ENCODE results near the gene GFER. TPM values are rescaled to one million over a fixed set of nuclear protein-coding genes. Genes with fewer than 3 reads are reported as not detected.
"Not testable (repeated sequence)": the region's sequence is repeated elsewhere in the genome, so short reads cannot be mapped to it uniquely, and the experiment has no call there.

Gene GFER
- total and polyA plus RNA-seq, 4 experiments from 2014 or later: 19.6 to 35.7 (median 27.4) TPM

GRCh38 chr16:2007081-2007836, 23.3 kb downstream of the GFER start:
- peaks cover 51% of the 10 kb centered on the region for H3K4me1 ChIP-seq (ENCODE audit: insufficient read depth, low read length)
- Mint-ChIP-seq H3K4me3 (peak overlapping the region; percentile 70 to 90 (median 85)), H3K9me3 (no peaks in the 10 kb centered on the region), H3K27me3 (no peaks in the 10 kb centered on the region), H3K27ac (peak overlapping the region in 6 of 7 donors; percentile 84 to 93 (median 90)), H3K36me3 (peaks cover 0 to 10% of the 10 kb centered on the region in 2 donors), H3K4me1 (peaks cover 23 to 53% (median 34%) of the 10 kb centered on the region in 4 donors)
- H3K27ac ChIP-seq (ENCODE audit: low read depth, low read length): peak overlapping the region; percentile 89
- H3K36me3 ChIP-seq (ENCODE audit: insufficient read depth, low read length): peaks cover 14% of the 10 kb centered on the region
- ChIA-PET POLR2A (ENCODE audit: partially characterized antibody) (interaction anchor here (0.6 to 3.0 kb wide), 6 partner anchors 16 to 180 kb away, joined by 3 to 29 read pairs (median 11); partner anchors contain the start of genes FAHD1, HAGH, RPS2 and SYNGR3), CTCF (ENCODE audit: partially characterized antibody) (interaction anchor here (1.7 to 2.0 kb wide), 2 partner anchors 15 to 133 kb away, joined by 6 to 11 read pairs; no protein-coding TSS in a partner anchor)
- intact Hi-C loops (cut with micrococcal nuclease): loop anchor here (5.0 kb wide), 1 partner anchor 40 kb away; the partner anchor contains the start of genes NTHL1 and TSC2
- DNase-seq: no peak
- no peaks in the 10 kb centered on the region for H3K9me3 ChIP-seq (ENCODE audit: control insufficient read depth in 1 of 2, low read length in 2 of 2)
- no peak overlapping the region for H3K4me3 ChIP-seq (ENCODE audit: low read length in 2 of 2)
- H3K27me3 ChIP-seq (ENCODE audit: insufficient read depth, low read length): no peaks in the 10 kb centered on the region

- Mint-ChIP-seq H3K27ac (peak overlapping the region; percentile 84 to 93 (median 90)), H3K27me3 (no peaks in the 10 kb centered on the region), H3K4me1 (peaks cover 23 to 53% (median 34%) of the 10 kb centered on the region in 4 donors), H3K36me3 (peaks cover 0 to 7% of the 10 kb centered on the region in 2 donors), H3K9me3 (no peaks in the 10 kb centered on the region), H3K4me3 (peak overlapping the region; percentile 79 to 90 (median 85))
- DNase-seq: peak in 1 of 5 donors; percentile 58
- intact Hi-C loops (cut with micrococcal nuclease): loop anchor here (5.0 kb wide), 1 partner anchor 39 kb away; the partner anchor contains the start of genes NTHL1 and TSC2
- Histone ChIP-seq H3K27me3 (ENCODE audit: insufficient read depth, low read length) (no peaks in the 10 kb centered on the region), H3K36me3 (ENCODE audit: insufficient read depth, low read length) (peaks cover 5% of the 10 kb centered on the region), H3K4me3 (ENCODE audit: low read length in 2 of 2) (peak overlapping the region; percentile 61 to 72), H3K9me3 (ENCODE audit: control insufficient read depth in 1 of 2, low read length in 2 of 2) (no peaks in the 10 kb centered on the region), H3K27ac (ENCODE audit: low read depth, low read length) (peak overlapping the region; percentile 89), H3K4me1 (ENCODE audit: insufficient read depth, low read length) (peaks cover 51% of the 10 kb centered on the region)
- ChIA-PET POLR2A (ENCODE audit: partially characterized antibody) (interaction anchor here (0.6 to 3.0 kb wide), 8 partner anchors 12 to 181 kb away, joined by 3 to 29 read pairs (median 7); partner anchors contain the start of genes FAHD1, HAGH, RPS2 and SYNGR3), CTCF (ENCODE audit: partially characterized antibody) (interaction anchor here (1.7 to 2.0 kb wide), 2 partner anchors 14 to 132 kb away, joined by 6 to 11 read pairs; no protein-coding TSS in a partner anchor)
These were observed 24.1 kb downstream of the GFER start for GRCh38 chr16:2008009-2008526.

- no peaks in the 10 kb centered on the region for H3K27me3 Mint-ChIP-seq
- H3K36me3 Mint-ChIP-seq: peaks cover 0 to 7% of the 10 kb centered on the region in 2 donors
- H3K9me3 Mint-ChIP-seq: no peaks in the 10 kb centered on the region
- peaks cover 48% of the 10 kb centered on the region for H3K4me1 ChIP-seq (ENCODE audit: insufficient read depth, low read length)
- peaks cover 23 to 51% (median 34%) of the 10 kb centered on the region in 4 donors for H3K4me1 Mint-ChIP-seq
- H3K9me3 ChIP-seq (ENCODE audit: control insufficient read depth in 1 of 2, low read length in 2 of 2): no peaks in the 10 kb centered on the region
- intact Hi-C loops (cut with micrococcal nuclease): loop anchor here (1.0 to 5.0 kb wide), 2 partner anchors 16 to 39 kb away; partner anchors contain the start of genes NTHL1 and TSC2
- ChIA-PET POLR2A (ENCODE audit: partially characterized antibody) (interaction anchor here (0.6 to 3.0 kb wide), 12 partner anchors 13 to 182 kb away, joined by 3 to 29 read pairs (median 4); partner anchors contain the start of genes FAHD1, HAGH, MSRB1 and PKD1), CTCF (ENCODE audit: partially characterized antibody) (interaction anchor here (1.7 to 2.0 kb wide), 2 partner anchors 14 to 131 kb away, joined by 6 to 11 read pairs; no protein-coding TSS in a partner anchor)
- no peaks in the 10 kb centered on the region for H3K27me3 ChIP-seq (ENCODE audit: insufficient read depth, low read length)
- H3K27ac Mint-ChIP-seq: peak overlapping the region; percentile 83 to 93 (median 89)
- H3K4me3 ChIP-seq (ENCODE audit: low read length in 2 of 2): peak overlapping the region; percentile 61 to 72
- DNase-seq: peak in 1 of 5 donors; percentile 24
- no peaks in the 10 kb centered on the region for H3K36me3 ChIP-seq (ENCODE audit: insufficient read depth, low read length)
- H3K4me3 Mint-ChIP-seq: peak overlapping the region; percentile 79 to 90 (median 85)
- H3K27ac ChIP-seq (ENCODE audit: low read depth, low read length): peak overlapping the region; percentile 89
These were observed 24.7 kb downstream of the GFER start for GRCh38 chr16:2008631-2009163.

GRCh38 chr16:2009164-2009711, 25.2 kb downstream of the GFER start:
- Histone ChIP-seq H3K4me1 (ENCODE audit: insufficient read depth, low read length) (peaks cover 42% of the 10 kb centered on the region), H3K9me3 (ENCODE audit: control insufficient read depth in 1 of 2, low read length in 2 of 2) (no peaks in the 10 kb centered on the region), H3K4me3 (ENCODE audit: low read length in 2 of 2) (peak overlapping the region; percentile 61 to 72), H3K27me3 (ENCODE audit: insufficient read depth, low read length) (no peaks in the 10 kb centered on the region), H3K36me3 (ENCODE audit: insufficient read depth, low read length) (no peaks in the 10 kb centered on the region), H3K27ac (ENCODE audit: low read depth, low read length) (peak overlapping the region; percentile 89)
- peak overlapping the region; percentile 79 to 90 (median 85) for H3K4me3 Mint-ChIP-seq
- peak overlapping the region; percentile 83 to 93 (median 89) for H3K27ac Mint-ChIP-seq
- peaks cover 0 to 7% of the 10 kb centered on the region in 2 donors for H3K36me3 Mint-ChIP-seq
- DNase-seq: peak in 1 of 5 donors; percentile 18
- H3K4me1 Mint-ChIP-seq: peaks cover 23 to 45% (median 34%) of the 10 kb centered on the region in 4 donors
- no peaks in the 10 kb centered on the region for H3K9me3 Mint-ChIP-seq
- ChIA-PET POLR2A (ENCODE audit: partially characterized antibody) (interaction anchor here (0.6 to 3.0 kb wide), 12 partner anchors 18 to 465 kb away, joined by 3 to 29 read pairs (median 4); partner anchors contain the start of genes MSRB1, PKD1, RPS2 and SYNGR3), CTCF (ENCODE audit: partially characterized antibody) (interaction anchor here (1.7 to 2.0 kb wide), 2 partner anchors 13 to 131 kb away, joined by 6 to 11 read pairs; no protein-coding TSS in a partner anchor)
- no peaks in the 10 kb centered on the region for H3K27me3 Mint-ChIP-seq
- intact Hi-C loops (cut with micrococcal nuclease): loop anchor here (1.0 to 5.0 kb wide), 2 partner anchors 17 to 38 kb away; partner anchors contain the start of genes NTHL1 and TSC2

- Mint-ChIP-seq H3K27me3 (no peaks in the 10 kb centered on the region), H3K4me3 (peak within 1 kb of the TSS; percentile 88 to 95 (median 92)), H3K27ac (peak within 1 kb of the TSS; percentile 92 to 98 (median 98)), H3K36me3 (peaks cover 0 to 6% of the 10 kb centered on the region in 2 donors), H3K9me3 (no peaks in the 10 kb centered on the region), H3K4me1 (peaks cover 23 to 44% (median 33%) of the 10 kb centered on the region in 4 donors)
- ChIA-PET CTCF (ENCODE audit: partially characterized antibody) (no interaction called here), POLR2A (ENCODE audit: partially characterized antibody) (interaction anchor here (1.0 to 3.0 kb wide), 7 partner anchors 18 to 145 kb away, joined by 3 to 29 read pairs (median 5); partner anchors contain the start of genes MSRB1, PKD1, RPS2 and SYNGR3)
- peak; percentile 76 to 82 (median 80) for DNase-seq
- Histone ChIP-seq H3K36me3 (ENCODE audit: insufficient read depth, low read length) (no peaks in the 10 kb centered on the region), H3K4me3 (ENCODE audit: low read length in 2 of 2) (peak within 1 kb of the TSS; percentile 62 to 91), H3K27me3 (ENCODE audit: insufficient read depth, low read length) (no peaks in the 10 kb centered on the region), H3K4me1 (ENCODE audit: insufficient read depth, low read length) (peaks cover 39% of the 10 kb centered on the region), H3K27ac (ENCODE audit: low read depth, low read length) (peak within 1 kb of the TSS; percentile 93), H3K9me3 (ENCODE audit: control insufficient read depth in 1 of 2, low read length in 2 of 2) (no peaks in the 10 kb centered on the region)
- intact Hi-C loops (cut with micrococcal nuclease): loop anchor here (1.0 to 5.0 kb wide), 2 partner anchors 18 to 37 kb away; partner anchors contain the start of genes NTHL1 and TSC2
These were observed 26.0 kb downstream of the GFER start, which contains the start of gene ZNF598 for GRCh38 chr16:2009791-2010510. Gene ZNF598, minus strand, starts transcription at chr16:2009821.

GRCh38 chr16:2011726-2012125, 27.7 kb downstream of the GFER start:
- not testable (repeated sequence) for H3K9me3 ChIP-seq (ENCODE audit: control insufficient read depth in 1 of 2, low read length in 2 of 2); H3K36me3 Mint-ChIP-seq

More at GRCh38 chr16:2011726-2012125, 27.7 kb downstream of the GFER start:
- H3K9me3 Mint-ChIP-seq; H3K27ac ChIP-seq (ENCODE audit: low read depth, low read length); H3K4me3 ChIP-seq (ENCODE audit: low read length in 2 of 2); H3K27me3 ChIP-seq (ENCODE audit: insufficient read depth, low read length); DNase-seq; H3K27me3 Mint-ChIP-seq; H3K36me3 ChIP-seq (ENCODE audit: insufficient read depth, low read length); intact Hi-C loops (cut with micrococcal nuclease); H3K4me3 Mint-ChIP-seq: not testable (repeated sequence)
- H3K4me1 Mint-ChIP-seq: peaks cover 18 to 31% (median 24%) of the 10 kb centered on the region in 4 donors
- ChIA-PET CTCF (ENCODE audit: partially characterized antibody) (interaction anchor here (0.7 to 2.5 kb wide), 3 partner anchors 8 to 143 kb away, joined by 3 to 11 read pairs (median 6); no protein-coding TSS in a partner anchor), POLR2A (ENCODE audit: partially characterized antibody) (interaction anchor here (0.6 to 1.5 kb wide), 3 partner anchors 143 to 1483 kb away, joined by 3 read pairs; partner anchors contain the start of gene TRAF7)
- peaks cover 34% of the 10 kb centered on the region for H3K4me1 ChIP-seq (ENCODE audit: insufficient read depth, low read length)
- H3K27ac Mint-ChIP-seq: peak overlapping the region in 1 of 7 donors; percentile 60
